ENCODE data around the gene SIRT5.

Gene SIRT5

DNA sequence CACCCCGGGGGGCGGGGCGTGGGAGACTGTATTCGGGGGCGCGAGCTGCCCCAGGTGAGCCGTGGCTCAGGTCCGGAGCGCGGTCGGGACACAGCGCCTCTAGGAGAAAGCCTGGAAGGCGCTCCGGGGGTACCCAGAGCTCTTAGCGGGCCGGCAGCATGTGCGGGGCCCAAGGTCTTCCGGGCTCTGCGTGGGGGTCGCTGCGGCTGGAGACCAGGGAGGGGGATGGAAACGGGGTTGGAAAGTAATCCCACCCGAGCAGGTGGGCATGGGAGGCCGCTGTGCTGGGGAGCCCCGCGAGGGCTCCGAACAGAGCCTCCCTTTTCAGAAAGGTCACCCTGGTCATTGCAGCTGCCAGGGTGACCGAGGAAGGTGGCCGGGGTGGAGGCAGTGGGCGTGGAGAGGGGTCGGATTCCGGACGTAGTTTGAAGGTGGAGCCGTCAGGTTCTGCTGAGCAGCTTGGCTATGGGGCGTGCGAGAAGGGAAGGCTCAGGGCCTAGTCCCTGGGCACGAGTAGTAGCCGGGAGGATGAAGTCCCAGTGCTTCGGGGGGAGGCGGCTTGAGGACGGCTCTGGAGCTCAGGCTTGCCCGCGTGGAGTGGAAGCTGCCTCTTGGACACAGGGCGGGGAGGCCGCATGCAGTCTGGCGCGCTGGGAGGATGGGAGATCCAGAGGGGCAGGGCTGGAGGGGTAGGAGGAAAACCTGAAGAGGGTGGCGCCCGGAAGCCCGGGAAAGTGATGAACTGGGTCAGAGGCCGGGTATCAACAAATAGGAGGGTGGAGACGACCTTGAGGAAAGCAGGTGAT, at the start of gene SIRT5:
SIRT5 (plus strand) TSS at position 31 of the 806 bp plus-strand sequence. CDS start 9,510 bp downstream, outside the sequence.
- peak within 1 kb of the TSS; percentile 97 for H3K4me2 ChIP-seq (ENCODE audit: low read length)
- peak within 1 kb of the TSS; percentile 89 for H3K9ac ChIP-seq
- peak within 1 kb of the TSS; percentile 93 for H2AFZ ChIP-seq
- H3K27me3 ChIP-seq (ENCODE audit: control insufficient read depth, insufficient read depth, low read length) = no peaks in the 10 kb centered on the region
- TF ChIP-seq, protein P1, sequence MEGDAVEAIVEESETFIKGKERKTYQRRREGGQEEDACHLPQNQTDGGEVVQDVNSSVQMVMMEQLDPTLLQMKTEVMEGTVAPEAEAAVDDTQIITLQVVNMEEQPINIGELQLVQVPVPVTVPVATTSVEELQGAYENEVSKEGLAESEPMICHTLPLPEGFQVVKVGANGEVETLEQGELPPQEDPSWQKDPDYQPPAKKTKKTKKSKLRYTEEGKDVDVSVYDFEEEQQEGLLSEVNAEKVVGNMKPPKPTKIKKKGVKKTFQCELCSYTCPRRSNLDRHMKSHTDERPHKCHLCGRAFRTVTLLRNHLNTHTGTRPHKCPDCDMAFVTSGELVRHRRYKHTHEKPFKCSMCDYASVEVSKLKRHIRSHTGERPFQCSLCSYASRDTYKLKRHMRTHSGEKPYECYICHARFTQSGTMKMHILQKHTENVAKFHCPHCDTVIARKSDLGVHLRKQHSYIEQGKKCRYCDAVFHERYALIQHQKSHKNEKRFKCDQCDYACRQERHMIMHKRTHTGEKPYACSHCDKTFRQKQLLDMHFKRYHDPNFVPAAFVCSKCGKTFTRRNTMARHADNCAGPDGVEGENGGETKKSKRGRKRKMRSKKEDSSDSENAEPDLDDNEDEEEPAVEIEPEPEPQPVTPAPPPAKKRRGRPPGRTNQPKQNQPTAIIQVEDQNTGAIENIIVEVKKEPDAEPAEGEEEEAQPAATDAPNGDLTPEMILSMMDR (IDR thresholded peaks at IDR 0.05) = no peak
- H3K36me3 ChIP-seq (ENCODE audit: control insufficient read depth, insufficient read depth, low read length) = no peaks in the 10 kb centered on the region
- H3K4me1 ChIP-seq = peaks cover 9% of the 10 kb centered on the region
- H3K9me3 ChIP-seq (ENCODE audit: control insufficient read depth, low read length) = no peaks in the 10 kb centered on the region
- H3K27ac ChIP-seq = peak within 1 kb of the TSS; percentile 98
- peaks cover 5% of the 10 kb centered on the region for H3K79me2 ChIP-seq
- H3K4me3 ChIP-seq (ENCODE audit: low read depth, low read length) = peak within 1 kb of the TSS; percentile 98

DNA sequence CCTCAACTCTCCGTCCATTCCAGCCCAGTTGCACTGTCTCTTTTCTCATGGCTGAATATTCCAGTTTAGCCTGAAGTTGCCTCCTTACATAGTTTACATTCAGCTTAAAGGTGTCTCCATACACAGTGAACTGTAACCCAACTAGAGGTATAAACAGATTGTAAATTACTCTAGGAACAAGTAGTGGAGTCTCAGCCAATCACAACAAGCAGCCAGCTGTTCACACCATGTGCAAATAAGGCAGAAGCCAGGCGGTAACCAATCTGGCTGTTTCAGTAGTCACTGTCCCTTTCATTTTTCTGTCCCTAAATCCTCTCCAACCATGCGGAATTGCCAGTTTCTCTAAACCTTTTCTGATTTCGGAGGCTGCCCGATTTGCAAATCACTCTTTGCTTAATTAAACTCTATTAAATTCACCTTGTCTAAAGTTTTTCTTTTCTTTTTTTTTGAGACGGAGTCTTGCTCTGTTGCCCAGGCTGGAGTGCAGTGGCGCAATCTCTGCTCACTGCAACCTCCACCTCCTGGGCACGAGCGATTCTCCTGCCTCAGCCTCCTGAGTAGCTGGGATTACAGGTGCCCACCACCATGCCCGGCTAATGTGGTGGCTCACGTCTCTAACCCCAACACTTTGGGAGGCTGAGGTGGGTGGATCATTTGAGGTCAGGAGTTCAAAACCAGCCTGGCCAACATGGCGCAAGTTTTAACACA, 49.4 kb upstream of the SIRT5 start:
- peak overlapping the region; percentile 35 for H3K4me2 ChIP-seq (ENCODE audit: low read length)
- peak overlapping the region; percentile 64 for H2AFZ ChIP-seq
- H3K36me3 ChIP-seq (ENCODE audit: control insufficient read depth, insufficient read depth, low read length) = no peaks in the 10 kb centered on the region
- H3K27me3 ChIP-seq (ENCODE audit: control insufficient read depth, insufficient read depth, low read length) = no peaks in the 10 kb centered on the region
- H3K4me3 ChIP-seq (ENCODE audit: low read depth, low read length) = no peak overlapping the region
- H3K9ac ChIP-seq = no peak overlapping the region
- TF ChIP-seq, protein P1 (IDR thresholded peaks at IDR 0.05) = no peak
- H3K27ac ChIP-seq = peak overlapping the region; percentile 47
- peaks cover 12% of the 10 kb centered on the region for H3K4me1 ChIP-seq
- no peaks in the 10 kb centered on the region for H3K79me2 ChIP-seq
- H3K9me3 ChIP-seq (ENCODE audit: control insufficient read depth, low read length) = no peaks in the 10 kb centered on the region

DNA sequence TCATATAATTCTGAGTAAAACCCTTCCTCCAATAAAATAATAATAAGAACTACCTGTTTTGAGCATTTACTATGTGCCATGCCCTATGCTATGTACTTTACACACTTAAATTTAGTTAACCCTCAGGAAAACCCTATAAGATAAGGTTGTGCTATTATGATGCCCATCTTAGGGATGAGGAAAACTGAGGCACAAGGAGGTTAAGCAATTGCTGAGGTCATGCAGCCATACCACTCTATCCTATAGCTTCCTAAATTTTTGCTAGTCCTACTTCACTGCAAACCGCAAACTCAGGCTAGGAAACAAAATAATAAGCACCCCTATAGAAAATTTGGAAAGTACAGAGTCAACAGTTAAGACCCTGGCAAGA, 48.1 kb upstream of the SIRT5 start:
- Histone ChIP-seq H3K27ac (no peak overlapping the region), H2AFZ (no peak overlapping the region), H3K9ac (no peak overlapping the region)

DNA sequence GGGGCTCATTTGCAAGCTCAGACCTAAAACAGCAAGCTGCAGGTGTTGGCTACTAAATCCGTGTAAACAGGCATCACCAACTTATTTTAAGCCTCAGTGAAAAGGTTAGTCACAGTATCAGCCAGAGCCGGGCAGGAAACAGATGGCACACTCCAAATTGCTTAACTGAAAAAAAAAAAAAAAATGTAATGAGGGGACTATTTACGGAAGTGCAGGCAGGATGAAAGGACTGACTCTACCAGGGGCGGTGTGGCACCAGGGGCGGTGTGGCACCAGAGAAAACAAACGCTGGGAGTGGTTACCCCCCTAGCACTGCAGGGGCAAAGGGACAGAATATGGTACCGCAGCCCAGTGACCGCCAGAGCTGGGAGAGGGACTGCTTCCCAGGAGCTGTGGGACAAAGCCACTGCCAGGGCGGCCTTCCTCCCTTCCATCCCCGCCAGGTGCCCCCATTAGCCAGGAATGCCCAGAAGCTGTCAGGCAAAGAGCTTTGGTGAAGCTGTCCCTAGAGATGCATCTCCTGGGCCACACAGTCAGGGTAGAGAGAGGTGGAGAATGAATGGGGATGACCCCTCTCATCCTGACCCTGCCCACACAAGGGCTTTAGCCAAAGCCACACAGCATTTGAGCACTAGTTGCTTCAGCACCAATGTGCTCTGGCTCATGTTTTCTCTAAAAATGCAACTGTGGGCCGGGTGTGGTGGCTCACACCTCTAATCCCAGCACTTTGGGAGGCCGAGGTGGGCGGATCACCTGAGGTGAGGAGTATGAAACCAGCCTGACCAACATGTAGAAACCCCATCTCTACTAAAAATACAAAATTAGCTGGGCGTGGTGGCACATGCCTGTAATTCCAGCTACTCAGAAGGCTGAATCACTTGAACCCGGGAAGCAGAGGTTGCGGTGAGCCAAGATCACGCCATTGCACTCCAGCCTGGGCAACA, 47.4 kb upstream of the SIRT5 start:
- Histone ChIP-seq H3K79me2 (no peaks in the 10 kb centered on the region), H3K36me3 (ENCODE audit: control insufficient read depth, insufficient read depth, low read length) (no peaks in the 10 kb centered on the region), H3K4me3 (ENCODE audit: low read depth, low read length) (no peak overlapping the region), H3K9ac (no peak overlapping the region), H3K27me3 (ENCODE audit: control insufficient read depth, insufficient read depth, low read length) (no peaks in the 10 kb centered on the region), H2AFZ (no peak overlapping the region), H3K4me1 (peaks cover 12% of the 10 kb centered on the region), H3K4me2 (ENCODE audit: low read length) (no peak overlapping the region), H3K27ac (no peak overlapping the region), H3K9me3 (ENCODE audit: control insufficient read depth, low read length) (no peaks in the 10 kb centered on the region)
- TF ChIP-seq, protein P1 (IDR thresholded peaks at IDR 0.05) = no peak

More for the DNA sequence above, 48.1 kb upstream of the SIRT5 start:
- Histone ChIP-seq H3K27me3 (ENCODE audit: control insufficient read depth, insufficient read depth, low read length) (no peaks in the 10 kb centered on the region), H3K4me1 (peaks cover 12% of the 10 kb centered on the region), H3K36me3 (ENCODE audit: control insufficient read depth, insufficient read depth, low read length) (no peaks in the 10 kb centered on the region), H3K9me3 (ENCODE audit: control insufficient read depth, low read length) (no peaks in the 10 kb centered on the region), H3K79me2 (no peaks in the 10 kb centered on the region), H3K4me2 (ENCODE audit: low read length) (no peak overlapping the region), H3K4me3 (ENCODE audit: low read depth, low read length) (no peak overlapping the region)
- TF ChIP-seq, protein P1 (IDR thresholded peaks at IDR 0.05) = no peak
